Thoracic aorta (tissue), 2 donors: Measurements from ENCODE around the gene SHISA4. TPM values are rescaled to one million over a fixed set of nuclear protein-coding genes. Genes with fewer than 3 reads are reported as not detected.
A peak's percentile ranks its signal among the peaks of the same experiment; 100 is the strongest.

Experiments used
- ATAC-seq: fragments of 150-250 bp; one replicate; pipeline ENCODE4 v1.8.0; 2017; ENCODE audit warnings: low read depth; ENCODE audit not compliant: insufficient number of reproducible peaks, low FRiP score
- DNase-seq: peaks from one replicate; pipeline ENCODE4 v3.0.0-alpha.2; 2020; ENCODE audit warnings: low spot score
- H3K27ac ChIP-seq, 2 donors: fragments of 200-600 bp; sonication (generic); 1 replicate in 1 of 2; 2 replicates in 1 of 2; pipeline ENCODE4 v1.5.1; 2016; ENCODE audit warnings: mild to moderate bottlenecking in 2 of 2, moderate library complexity in 2 of 2
- H3K27me3 ChIP-seq: fragments of 200-600 bp; sonication (generic); replicated peaks from 2 replicates; pipeline ENCODE4 v1.6.0; 2016; ENCODE audit warnings: mild to moderate bottlenecking; ENCODE audit not compliant: insufficient read depth
- H3K36me3 ChIP-seq: fragments of 200-600 bp; sonication (generic); one replicate; pipeline ENCODE4 v1.5.1; 2016
- H3K4me1 ChIP-seq, 2 donors: fragments of 200-600 bp; sonication (generic); 1 replicate in 1 of 2; 2 replicates in 1 of 2; pipeline versions ENCODE4 v1.5.1 to v1.6.0; 2016; ENCODE audit warnings: low read depth in 2 of 2, mild to moderate bottlenecking in 1 of 2; ENCODE audit not compliant: control insufficient read depth in 1 of 2
- H3K4me3 ChIP-seq: fragments of 200-600 bp; sonication (generic); 2 replicates; pipeline ENCODE4 v1.5.1; 2016; ENCODE audit warnings: mild to moderate bottlenecking
- H3K9me3 ChIP-seq: fragments of 200-600 bp; sonication (generic); 2 replicates; pipeline ENCODE4 v1.5.1; 2016
- total RNA-seq, 2 donors: library from RNA; depleted of rRNA; stranded (reverse); fragments of >200 nt; gene quantifications; one replicate each; pipeline versions ENCODE4 v1.1.0 to v1.2.3, GENCODE V29; 2016
- TF ChIP-seq, protein P1 (sequence below): fragments of 200-600 bp; sonication (generic); IDR thresholded peaks from one replicate; pipeline ENCODE4 v1.5.1; 2019; ENCODE audit warnings: antibody characterized with exemption

Gene SHISA4
- total RNA-seq, 2 donors from 2014 or later: 38.9 to 115 TPM

DNA sequence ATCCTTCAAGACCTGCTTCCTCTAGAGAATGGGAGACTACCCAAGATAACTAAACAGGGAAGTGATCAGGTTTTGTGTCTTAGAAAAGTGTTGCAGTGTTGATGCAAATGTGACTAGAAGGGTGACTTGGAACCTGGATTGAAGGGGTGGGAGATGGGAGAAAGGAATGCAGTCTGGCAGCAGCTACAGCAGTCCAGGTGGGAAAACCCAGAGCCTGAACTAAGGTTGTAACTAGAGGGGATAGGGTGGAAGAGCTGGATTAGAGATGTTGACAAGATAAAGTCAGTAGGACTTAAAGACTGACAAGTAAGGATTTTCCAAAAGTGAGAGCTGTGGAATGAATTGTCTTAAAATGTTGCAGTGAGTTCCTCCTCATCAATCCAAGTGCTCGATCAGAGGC lies 7.1 kb upstream of the SHISA4 start:
- Histone ChIP-seq H3K36me3 (no peaks in the 10 kb centered on the region), H3K4me3 (no peak overlapping the region), H3K9me3 (no peaks in the 10 kb centered on the region), H3K27me3 (no peaks in the 10 kb centered on the region), H3K27ac (no peak overlapping the region), H3K4me1 (peaks cover 38 to 53% of the 10 kb centered on the region in 2 donors)
- ATAC-seq: no peak
- DNase-seq: no peak
- TF ChIP-seq, protein P1, sequence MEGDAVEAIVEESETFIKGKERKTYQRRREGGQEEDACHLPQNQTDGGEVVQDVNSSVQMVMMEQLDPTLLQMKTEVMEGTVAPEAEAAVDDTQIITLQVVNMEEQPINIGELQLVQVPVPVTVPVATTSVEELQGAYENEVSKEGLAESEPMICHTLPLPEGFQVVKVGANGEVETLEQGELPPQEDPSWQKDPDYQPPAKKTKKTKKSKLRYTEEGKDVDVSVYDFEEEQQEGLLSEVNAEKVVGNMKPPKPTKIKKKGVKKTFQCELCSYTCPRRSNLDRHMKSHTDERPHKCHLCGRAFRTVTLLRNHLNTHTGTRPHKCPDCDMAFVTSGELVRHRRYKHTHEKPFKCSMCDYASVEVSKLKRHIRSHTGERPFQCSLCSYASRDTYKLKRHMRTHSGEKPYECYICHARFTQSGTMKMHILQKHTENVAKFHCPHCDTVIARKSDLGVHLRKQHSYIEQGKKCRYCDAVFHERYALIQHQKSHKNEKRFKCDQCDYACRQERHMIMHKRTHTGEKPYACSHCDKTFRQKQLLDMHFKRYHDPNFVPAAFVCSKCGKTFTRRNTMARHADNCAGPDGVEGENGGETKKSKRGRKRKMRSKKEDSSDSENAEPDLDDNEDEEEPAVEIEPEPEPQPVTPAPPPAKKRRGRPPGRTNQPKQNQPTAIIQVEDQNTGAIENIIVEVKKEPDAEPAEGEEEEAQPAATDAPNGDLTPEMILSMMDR: no peak

DNA sequence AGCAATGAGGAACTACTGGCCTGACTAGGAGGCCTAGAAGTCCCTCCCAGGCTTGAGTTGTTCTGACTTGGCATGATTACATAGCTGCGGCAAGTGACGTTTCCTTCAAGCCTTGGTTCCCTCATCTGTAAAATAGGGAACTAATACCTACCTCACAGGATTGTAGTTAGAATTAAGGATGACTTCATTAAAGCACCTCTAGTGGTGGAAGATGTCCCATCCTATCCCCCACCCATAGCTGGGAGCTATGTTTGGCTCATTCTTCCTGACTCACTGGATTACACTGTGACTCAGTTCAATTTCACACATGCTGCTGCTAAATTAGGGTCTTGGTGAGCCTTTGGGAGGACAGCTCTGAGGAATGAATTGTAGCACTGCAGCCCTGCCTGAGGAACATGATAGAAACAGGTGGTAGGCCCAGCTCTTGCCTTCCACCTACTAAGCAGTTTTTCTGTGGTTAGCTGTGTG lies 6.0 kb upstream of the SHISA4 start:
- Histone ChIP-seq H3K9me3 (no peaks in the 10 kb centered on the region), H3K27me3 (no peaks in the 10 kb centered on the region), H3K27ac (peak overlapping the region; percentile 72 to 79), H3K36me3 (no peaks in the 10 kb centered on the region), H3K4me3 (no peak overlapping the region), H3K4me1 (peaks cover 38 to 59% of the 10 kb centered on the region in 2 donors)
- ATAC-seq (no peak), DNase-seq (no peak)
- TF ChIP-seq, protein P1: peak; percentile 22

DNA sequence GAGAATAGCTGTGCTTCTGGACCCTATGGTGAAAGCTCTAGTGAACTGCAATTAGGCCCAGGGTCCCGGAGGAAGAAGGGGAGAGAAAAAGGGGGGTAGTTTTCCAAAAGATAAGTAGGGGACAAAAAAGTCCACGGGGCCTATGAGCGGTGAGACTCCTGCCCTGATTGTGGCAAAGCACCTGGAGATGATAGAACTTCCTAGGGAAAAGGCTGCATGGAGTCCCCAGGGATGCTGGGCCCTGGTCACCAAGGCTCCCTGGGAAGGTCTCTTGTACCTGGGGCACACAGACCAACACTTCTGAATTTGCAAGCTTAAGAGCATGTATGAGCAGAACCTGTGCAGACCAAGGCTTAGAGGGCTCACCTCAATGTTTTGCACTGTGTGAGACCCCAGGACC lies 5.4 kb upstream of the SHISA4 start:
- peak overlapping the region; percentile 72 to 79 for H3K27ac ChIP-seq
- peaks cover 41 to 60% of the 10 kb centered on the region in 2 donors for H3K4me1 ChIP-seq

DNA sequence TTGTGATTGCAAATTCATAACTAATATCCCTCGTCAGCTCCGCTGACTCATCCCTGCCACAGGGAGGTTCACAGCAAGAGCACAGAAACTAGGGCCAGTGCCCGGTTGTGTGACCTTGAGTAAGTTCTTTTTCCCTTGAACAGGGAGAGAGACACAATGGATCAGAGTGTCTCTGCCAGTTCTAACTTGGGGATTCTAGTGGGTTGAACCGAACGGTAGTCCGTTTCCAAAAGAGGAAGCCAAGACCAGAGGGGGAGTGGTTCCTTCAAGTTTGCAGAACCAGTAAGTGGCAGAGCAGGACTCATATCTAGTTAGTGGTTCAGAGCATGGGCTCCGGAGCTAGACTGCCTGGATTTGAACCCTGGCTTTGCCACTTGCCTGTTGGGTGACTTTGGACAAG lies 4.9 kb upstream of the SHISA4 start:
- H3K4me1 ChIP-seq: peaks cover 41 to 56% of the 10 kb centered on the region in 2 donors
- TF ChIP-seq, protein P1: no peak
- ATAC-seq (no peak), DNase-seq (no peak)
- H3K4me3 ChIP-seq: no peak overlapping the region
- H3K36me3 ChIP-seq: no peaks in the 10 kb centered on the region
- peak overlapping the region; percentile 72 to 79 for H3K27ac ChIP-seq
- no peaks in the 10 kb centered on the region for H3K9me3 ChIP-seq
- no peaks in the 10 kb centered on the region for H3K27me3 ChIP-seq

More for the DNA sequence above, 5.4 kb upstream of the SHISA4 start:
- TF ChIP-seq, protein P1: no peak
- no peaks in the 10 kb centered on the region for H3K9me3 ChIP-seq
- no peak for DNase-seq
- no peaks in the 10 kb centered on the region for H3K36me3 ChIP-seq
- no peak for ATAC-seq
- no peak overlapping the region for H3K4me3 ChIP-seq
- no peaks in the 10 kb centered on the region for H3K27me3 ChIP-seq

DNA sequence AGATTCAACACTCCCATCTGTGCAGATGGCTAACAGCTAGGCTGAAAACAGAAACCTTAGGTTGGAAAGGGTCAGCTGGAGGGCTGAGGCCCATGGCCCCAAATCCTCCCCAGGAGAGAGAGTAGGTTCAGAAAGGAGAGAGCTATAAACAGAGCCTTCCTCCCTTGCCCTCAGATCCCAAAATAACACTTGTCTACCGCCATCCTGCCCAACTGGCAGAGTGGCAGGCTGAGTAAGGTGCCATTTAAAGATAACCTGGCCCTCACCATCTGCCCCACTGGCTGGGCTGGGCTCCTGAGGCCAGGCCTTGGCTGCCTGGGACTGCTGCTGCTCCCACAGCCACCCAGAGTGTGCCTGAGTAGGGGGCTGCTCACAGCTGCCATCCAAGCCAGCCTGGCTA lies 4.3 kb upstream of the SHISA4 start:
- Histone ChIP-seq H3K27me3 (no peaks in the 10 kb centered on the region), H3K27ac (peak overlapping the region; percentile 72 to 79), H3K9me3 (no peaks in the 10 kb centered on the region), H3K36me3 (no peaks in the 10 kb centered on the region), H3K4me3 (no peak overlapping the region), H3K4me1 (peaks cover 41 to 56% of the 10 kb centered on the region in 2 donors)
- no peak for ATAC-seq
- no peak for DNase-seq
- TF ChIP-seq, protein P1: no peak
